ENCODE measurements around the gene SRGAP1.

SRGAP1 gene

GRCh38 chr12:63820427-63820826 is 24.1 kb upstream of the SRGAP1 start:
- FAIRE-seq, result no peak
- TF ChIP-seq CTCF (IDR thresholded peaks at IDR 0.05; ENCODE audit: insufficient read depth, missing control alignments), result no peak

GRCh38 chr12:63821781-63822251 is 22.7 kb upstream of the SRGAP1 start:
- no peak for TF ChIP-seq CTCF (IDR thresholded peaks at IDR 0.05; ENCODE audit: insufficient read depth, missing control alignments)
- DNase-seq (ENCODE audit: insufficient read length, low spot score) (no peak), FAIRE-seq (no peak)

More at GRCh38 chr12:63820427-63820826, 24.1 kb upstream of the SRGAP1 start:
- DNase-seq (ENCODE audit: insufficient read length, low spot score), result no peak

GRCh38 chr12:63822352-63822751 is 22.1 kb upstream of the SRGAP1 start:
- no peak for FAIRE-seq
- TF ChIP-seq CTCF (IDR thresholded peaks at IDR 0.05; ENCODE audit: insufficient read depth, missing control alignments), result no peak
- DNase-seq (ENCODE audit: insufficient read length, low spot score), result no peak

- no peak for TF ChIP-seq CTCF (IDR thresholded peaks at IDR 0.05; ENCODE audit: insufficient read depth, missing control alignments)
- no peak for DNase-seq (ENCODE audit: insufficient read length, low spot score)
- no peak for FAIRE-seq
Observed at GRCh38 chr12:63823040-63823439, 21.5 kb upstream of the SRGAP1 start.

GRCh38 chr12:63826006-63826585 is 18.4 kb upstream of the SRGAP1 start:
- peak; percentile 84 for FAIRE-seq
- DNase-seq (ENCODE audit: insufficient read length, low spot score), result no peak
- TF ChIP-seq CTCF (IDR thresholded peaks at IDR 0.05; ENCODE audit: insufficient read depth, missing control alignments), result peak; percentile 83

GRCh38 chr12:63828867-63829266 is 15.6 kb upstream of the SRGAP1 start:
- FAIRE-seq, result no peak
- no peak for TF ChIP-seq CTCF (IDR thresholded peaks at IDR 0.05; ENCODE audit: insufficient read depth, missing control alignments)
- no peak for DNase-seq (ENCODE audit: insufficient read length, low spot score)

- no peak for TF ChIP-seq CTCF (IDR thresholded peaks at IDR 0.05; ENCODE audit: insufficient read depth, missing control alignments)
- FAIRE-seq, result no peak
- no peak for DNase-seq (ENCODE audit: insufficient read length, low spot score)
Observed at GRCh38 chr12:63836046-63836445, 8.5 kb upstream of the SRGAP1 start.

All from D721Med (cell line).